Hematopoietic multipotent progenitor cell treated with erythropoietin and hydrocortisone succinate and interleukin-3 and kit ligand, for 6 days (in vitro differentiated cells): ENCODE measurements around the gene AGMO.
"Not testable (repeated sequence)": the region's sequence is repeated elsewhere in the genome, so short reads cannot be mapped to it uniquely, and the experiment has no call there.

ENCODE experiments used
- DNase-seq: peaks from one replicate; pipeline ENCODE4 v3.0.0-alpha.2; 2015

AGMO gene

DNA sequence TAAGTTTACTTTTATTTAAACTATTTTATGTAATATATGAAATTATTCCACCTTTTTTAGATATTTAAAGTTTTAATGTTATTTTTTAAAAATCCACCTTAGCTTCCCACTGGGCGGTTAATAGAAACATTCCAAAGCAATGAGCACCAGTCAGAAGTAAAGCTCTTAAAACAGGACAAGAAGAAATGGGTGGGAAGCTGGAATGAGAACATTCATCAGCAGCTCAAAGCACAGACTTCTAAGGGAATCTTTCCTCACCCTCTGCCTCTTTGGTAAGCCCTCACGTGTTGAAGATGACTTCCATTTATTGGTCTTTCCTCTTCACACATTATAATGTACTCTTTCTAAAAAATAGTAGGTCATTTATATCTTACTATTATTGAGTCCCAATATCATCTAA is 3.1 kb downstream of the AGMO start:
- DNase-seq: no peak

DNA sequence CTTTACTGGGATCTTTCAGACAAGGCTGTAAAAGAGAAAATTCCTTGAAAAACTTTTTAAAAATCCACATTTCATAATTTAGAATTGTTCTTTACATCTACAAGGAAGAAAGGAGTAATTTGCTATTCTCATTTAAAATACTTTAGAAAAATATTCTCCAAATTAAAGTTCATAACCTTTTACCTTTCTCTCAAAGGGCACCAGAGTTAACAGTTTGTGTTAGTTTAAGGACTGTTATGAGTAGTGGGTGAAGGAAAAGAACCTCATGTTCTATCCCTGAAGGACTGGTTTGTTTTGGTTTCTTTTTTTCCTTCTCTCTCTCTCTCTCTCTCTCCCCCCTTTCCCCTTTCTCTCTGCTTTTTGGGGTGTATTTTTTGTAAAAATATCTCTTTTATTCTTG is 4.1 kb downstream of the AGMO start:
- no peak for DNase-seq

DNA sequence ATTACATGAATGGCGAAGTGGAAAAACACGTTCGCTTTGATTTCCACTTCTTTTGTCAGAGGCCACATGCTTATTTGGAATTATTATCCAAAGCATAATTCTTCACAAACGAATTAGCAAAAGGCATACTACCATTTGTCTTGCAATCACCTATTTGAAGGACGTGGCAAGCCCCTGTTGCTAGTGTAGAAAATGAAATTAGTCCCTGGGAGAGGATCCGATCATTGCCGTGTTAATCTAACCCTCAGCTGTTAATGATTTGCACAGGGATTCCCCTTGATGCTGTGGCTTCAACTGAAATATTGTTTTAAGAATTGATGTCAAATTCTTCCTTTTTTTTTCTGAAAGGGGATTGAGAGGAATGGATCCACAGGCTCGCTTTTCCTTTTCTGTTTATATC is 4.6 kb downstream of the AGMO start:
- DNase-seq: no peak

DNA sequence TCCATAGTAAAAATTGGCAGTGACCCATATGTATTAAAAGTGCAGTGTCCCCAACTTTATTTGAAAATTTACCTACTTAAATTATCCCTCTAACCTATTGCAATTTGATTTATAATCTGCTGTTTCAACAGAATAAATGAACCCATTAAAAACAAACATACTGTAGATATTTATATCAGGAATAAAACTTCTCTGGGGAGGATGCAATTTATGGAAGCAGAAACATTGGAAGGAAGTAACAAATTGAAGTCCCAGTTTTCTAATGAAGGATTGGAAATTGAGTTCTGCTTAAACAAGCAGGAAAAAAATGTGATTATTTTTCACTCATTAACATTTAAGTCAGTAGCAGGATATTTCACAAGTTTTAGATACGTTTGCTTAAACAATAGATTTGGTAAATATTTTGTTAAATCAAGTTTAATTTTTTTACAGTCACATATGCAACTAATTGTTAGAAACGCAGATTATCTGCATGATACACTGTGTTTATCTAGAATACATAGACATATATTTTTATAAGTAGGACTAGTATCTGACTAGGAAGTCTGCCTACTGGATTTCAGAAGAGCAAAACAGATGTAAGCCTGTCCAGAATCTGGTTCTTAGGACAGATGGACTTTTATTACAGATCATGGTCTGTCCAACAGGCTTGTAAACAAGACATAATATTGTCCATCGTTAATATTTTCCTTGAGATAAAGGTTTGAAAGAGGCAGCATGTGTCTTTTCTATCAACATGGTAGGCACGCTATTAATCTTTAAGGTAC is 5.3 kb downstream of the AGMO start:
- DNase-seq: no peak

DNA sequence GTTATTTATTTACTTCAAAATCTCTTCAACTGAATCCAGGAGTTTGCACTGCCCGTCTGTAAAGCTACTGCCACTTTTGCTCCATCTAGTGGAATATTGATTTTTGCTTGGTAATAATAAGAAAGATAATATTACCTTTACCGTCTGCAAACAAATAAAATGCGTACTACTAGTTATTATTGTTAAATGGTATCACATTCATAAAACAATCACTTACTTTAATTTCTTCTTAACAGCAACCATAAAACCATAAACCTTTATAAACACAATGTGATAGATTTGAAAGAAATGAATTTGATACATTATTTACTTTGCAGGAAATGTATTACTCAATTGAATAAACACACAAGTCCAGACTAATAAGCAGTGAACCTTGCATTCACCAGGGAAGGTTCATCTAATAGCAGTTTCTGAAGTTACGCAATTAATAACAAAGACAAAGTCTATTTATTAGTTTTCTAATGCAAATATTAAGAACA is 6.4 kb downstream of the AGMO start:
- DNase-seq: peak; percentile 3

DNA sequence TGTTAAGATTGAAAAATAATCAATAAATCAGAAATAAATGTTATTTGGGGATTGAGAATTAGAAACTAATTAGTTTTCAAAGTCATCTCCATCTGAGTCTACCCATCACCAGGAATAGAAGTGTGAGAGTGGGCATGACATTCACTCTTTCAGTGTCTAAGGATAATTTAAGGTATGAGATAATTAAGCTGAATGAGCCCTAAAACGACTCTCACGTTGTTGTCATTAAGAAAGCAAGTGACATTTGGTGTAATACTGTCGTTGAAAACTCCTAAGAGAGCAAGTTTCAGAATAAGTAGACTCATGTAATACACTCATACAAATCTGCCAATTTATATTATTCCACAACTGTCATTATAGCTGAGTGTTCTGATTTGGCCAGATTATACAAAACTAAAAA is 7.1 kb downstream of the AGMO start:
- no peak for DNase-seq

DNA sequence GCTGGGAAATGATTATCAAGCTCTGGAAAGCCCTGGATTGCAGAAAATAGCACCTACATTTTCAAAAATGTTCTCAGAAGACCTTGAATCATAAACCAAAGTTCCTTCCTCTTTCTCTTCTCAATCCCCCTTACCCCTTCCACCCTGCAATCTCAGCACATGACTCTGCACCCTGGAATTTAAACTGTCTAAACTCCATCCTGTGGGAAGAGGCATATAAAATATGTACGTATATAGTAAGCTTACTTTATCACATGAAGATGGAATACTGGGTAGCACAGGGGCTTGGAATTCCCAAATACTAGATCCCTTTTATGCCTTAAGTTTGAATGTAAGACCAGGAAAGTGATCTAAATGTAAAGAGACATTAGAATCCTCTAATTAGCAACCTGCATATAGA is 7.7 kb downstream of the AGMO start:
- DNase-seq: no peak

DNA sequence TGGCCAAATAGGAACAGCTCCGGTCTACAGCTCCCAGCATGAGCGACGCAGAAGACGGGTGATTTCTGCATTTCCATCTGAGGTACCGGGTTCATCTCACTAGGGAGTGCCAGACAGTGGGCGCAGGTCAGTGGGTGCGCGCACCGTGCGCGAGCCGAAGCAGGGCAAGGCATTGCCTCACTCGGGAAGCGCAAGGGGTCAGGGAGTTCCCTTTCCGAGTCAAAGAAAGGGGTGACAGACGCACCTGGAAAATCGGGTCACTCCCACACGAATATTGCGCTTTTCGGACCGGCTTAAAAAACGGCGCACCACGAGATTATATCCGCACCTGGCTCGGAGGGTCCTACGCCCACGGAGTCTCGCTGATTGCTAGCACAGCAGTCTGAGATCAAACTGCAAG is 14.5 kb downstream of the AGMO start:
- not testable (repeated sequence) for DNase-seq

DNA sequence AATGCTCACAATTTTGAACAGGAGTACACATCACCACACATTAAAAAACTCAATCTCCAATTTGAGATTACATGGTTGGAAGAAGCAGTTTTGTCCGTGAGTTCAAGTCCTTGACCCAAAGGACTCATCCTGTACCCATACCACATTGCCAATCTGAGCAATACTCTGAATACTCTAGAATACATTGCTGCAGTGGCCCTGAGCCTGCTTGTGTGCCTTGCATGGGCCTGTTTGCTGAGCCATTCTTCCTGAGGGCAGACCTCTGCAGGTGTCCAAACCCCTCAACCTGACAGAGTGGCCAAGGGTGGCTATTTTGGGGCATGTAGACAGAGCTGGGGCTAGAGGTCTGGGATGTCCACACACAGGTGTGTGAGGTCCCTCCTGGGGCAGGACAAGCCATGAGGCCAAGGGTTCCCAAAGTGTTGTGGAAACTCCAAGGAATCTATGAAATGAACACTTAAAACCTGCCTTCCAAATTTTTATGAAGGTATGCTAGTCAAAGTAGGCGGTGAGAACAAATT is 15.5 kb downstream of the AGMO start:
- DNase-seq: no peak

DNA sequence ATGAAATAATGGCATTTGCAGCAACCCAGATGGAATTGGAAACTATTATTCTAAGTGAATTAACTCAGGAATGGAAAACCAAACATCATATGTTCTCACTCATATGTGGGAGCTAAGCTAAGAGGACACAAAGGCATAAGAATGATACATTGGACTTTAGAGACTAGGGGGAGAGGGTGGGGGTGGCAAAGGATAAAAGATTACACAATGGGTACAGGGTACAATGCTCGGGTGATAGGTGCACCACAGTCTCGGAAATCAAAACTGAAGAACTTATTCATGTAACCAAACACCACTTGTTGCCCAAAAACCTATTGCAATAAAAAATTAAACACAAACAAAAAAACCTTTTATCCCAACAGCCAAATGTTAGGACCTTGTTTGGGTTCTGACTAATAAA is 17.8 kb downstream of the AGMO start:
- DNase-seq: no peak

DNA sequence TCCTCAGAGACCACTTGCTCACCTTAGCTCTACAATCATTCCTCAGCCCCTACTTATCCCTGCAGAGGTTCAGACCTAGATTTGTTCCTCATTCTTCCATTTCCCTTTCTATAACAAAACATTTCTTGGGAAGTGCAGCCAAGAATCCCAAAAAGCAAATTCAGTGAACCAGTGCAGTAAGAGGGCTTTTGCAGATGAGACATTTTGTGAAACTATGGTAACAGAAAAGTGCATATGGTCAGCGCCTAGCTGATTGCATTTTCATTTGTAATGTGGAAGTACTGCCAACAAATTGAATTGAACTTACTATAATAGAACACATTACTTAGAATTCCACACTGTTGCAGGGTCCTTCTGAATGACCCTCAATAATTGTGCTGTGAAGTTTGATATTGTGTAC is 18.6 kb downstream of the AGMO start:
- no peak for DNase-seq

DNA sequence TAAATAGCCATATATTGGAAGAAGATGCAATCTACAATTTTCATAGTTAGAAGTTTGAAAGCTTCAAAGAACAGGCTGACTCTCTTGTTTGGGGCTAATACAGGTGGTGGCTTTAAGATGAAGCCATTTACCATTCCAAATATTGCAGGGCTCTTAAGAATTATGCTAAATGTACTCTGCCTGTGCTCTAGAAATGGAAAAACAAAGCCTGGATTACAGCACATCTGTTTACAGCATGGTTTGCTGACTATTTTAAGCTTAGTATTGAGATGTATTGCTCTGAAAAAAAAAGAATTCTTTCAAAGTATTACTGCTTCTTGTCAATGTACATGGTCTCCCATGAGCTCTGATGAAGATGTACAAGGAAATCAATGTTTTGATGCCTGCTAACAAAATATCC is 34.2 kb downstream of the AGMO start:
- DNase-seq: no peak

DNA sequence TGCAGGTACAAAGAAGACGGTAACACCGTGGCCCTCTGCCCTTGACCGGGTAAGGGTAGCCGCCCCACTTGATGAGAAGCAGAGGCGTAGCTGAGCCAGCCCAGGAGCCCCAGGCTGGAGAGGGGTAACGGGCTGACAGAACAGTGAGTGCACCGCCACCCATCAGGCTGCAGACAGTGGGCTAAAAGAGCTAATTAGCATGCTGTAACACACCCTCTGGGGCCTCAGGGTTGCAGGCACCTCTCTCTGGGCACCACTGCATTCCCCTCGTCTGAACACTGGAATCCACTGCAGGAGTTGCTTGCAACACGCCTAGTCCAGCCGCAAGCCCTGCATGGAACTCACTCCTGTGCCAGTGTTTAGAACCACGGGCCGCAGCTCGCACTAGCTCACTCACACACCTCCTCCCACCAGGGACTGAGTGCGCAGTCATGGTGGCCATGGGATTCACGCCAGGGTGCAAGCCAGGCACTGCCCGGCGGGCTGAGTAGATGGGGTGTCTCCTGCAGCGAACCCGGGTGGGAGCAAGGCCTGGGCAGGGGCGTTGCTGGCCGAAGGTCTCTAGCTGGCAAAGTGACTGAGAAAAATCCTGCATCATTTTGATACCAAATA is 36.1 kb downstream of the AGMO start:
- DNase-seq: no peak

DNA sequence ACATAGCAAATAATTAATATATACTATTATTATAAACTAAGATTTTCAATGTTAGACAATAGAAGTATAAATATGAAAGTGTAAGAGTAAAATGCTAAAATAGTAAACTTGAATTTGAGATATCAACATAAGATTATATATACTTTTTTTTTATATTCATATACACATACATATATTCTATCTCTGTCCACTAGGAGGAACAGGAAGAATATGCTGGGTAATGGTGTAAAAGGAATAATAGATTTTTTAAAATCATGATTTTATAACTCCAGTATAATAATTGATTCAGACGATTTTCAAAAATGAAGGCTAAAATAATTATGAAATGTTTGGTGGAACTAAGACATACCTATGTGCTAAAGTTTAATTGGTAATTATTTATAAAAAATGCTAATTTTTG is 37.7 kb downstream of the AGMO start:
- DNase-seq: no peak

DNA sequence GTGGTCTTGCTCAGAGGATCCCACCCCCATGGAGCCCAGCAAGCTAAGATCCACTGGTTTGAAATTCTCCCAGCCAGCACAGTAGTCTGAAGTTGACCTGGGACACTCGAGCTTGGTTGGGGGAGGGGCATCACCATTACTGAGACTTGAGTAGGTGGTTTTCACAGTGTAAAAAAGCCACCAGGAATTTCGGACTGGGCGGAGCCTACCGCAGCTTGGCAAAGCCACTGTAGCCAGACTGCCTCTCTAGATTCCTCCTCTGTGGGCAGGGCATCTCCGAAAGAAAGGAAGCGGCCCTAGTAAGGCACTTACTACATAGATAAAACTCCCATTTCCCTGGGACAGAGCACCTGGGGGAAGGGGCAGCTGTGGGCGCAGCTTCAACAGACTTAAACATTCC is 44.0 kb downstream of the AGMO start:
- DNase-seq: not testable (repeated sequence)

DNA sequence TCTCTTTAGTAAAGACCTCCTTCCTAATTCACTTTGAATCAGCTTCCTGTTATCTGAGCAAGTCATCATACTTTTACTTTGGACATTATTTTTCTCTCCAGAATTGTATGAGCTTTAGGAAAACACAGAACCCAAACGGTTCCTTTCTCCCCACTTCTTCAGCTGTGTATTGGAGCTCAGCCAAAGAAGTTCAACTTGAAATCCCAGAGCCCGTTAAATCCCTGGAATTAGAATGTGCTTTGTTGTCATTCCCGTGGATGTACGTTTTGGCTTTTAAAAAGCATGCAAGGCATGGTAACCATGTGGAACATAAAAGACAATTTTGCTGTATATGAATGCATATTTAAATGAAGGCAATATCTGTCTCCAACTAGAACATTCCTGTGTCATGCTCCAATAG is 46.6 kb downstream of the AGMO start:
- DNase-seq: no peak

DNA sequence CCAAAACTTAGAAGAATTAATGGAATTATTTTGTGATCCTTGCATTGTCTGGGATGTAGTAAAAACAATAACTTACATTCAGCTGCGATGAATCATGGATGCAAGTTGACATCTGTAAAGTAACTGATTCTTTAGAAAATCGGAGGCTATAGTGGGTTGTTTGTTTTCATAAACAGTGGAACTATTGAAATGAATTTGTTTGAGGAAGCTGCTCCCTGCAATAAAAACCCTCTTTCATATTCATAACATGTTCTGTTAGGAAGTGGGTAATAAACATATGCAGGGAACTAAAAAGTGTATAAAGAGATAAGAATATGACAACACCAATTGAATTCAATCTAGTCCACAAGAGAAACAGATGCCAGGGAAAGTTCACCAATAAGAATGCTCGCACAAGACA is 53.6 kb downstream of the AGMO start:
- DNase-seq: no peak

DNA sequence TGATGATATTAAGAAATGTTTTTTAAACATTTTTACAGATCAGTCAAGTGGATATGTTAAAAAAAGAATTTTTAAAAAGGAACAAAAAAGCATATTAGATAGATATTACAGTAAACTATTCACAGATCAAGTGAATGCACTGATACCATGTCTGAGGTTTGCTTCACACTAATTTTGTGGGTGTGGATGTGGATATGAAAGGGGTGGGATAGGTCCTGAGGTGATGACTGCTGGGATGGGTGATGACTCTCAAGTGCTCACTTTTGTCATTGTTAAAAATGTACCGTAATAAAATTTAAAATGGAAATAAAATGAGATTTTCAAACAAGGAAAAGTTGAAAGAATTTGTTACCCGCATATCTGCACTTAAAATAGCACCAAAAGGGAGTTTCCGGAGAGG is 54.1 kb downstream of the AGMO start:
- DNase-seq: no peak

DNA sequence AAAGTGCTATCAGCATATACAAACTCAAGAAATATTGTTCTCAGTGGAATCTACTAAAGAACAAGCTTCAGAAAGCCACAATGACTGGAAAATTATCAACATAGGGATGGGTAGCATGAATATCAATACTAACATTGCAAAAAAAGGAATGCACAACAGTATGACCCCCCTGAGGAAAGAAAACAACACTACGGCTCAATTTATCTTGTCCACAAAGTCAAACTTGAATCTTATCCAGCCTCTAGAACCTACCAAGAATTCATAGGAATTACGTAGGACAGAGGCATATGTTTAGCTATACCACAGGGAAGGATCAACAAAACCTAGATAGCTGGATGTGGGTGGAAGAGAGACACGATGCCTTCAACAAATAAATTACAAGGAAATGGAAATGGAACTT is 54.6 kb downstream of the AGMO start:
- DNase-seq: no peak

DNA sequence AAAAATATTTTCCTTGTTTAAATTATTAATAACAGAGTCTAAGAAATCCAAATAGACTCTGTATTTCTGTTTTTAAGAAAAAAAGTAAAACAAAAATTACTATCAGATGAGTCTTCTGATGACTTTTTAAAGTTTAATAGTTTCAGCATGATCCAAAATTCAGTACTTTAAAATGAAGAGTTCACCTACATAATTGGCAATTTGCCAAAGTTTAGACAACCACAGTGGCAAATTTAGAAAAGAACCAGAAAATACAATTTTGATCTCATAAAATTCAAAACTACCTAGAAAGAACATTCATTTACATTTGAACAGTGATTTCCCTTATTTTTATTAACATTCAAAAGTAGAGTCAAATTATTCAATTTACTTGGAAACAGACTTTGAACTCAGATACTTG is 56.1 kb downstream of the AGMO start:
- peak; percentile 5 for DNase-seq

DNA sequence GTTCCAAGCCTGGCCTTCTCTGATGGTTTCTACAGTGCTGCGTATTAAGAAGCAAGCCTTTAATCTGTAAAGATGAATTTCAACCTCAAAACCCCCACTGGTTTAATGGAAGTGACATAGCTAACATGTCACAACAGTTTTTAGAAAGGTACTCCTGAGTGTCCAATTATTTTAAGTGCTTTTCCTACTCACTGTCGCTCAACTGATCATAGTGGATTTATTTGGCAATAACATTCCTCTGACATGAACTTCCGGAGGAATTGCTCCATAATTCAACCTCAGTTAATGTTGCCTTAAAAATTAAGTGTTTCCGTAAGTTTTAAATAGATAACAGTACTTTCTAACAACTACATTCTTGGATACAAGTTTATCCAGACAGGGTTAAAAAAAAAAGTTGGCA is 57.5 kb downstream of the AGMO start:
- no peak for DNase-seq

DNA sequence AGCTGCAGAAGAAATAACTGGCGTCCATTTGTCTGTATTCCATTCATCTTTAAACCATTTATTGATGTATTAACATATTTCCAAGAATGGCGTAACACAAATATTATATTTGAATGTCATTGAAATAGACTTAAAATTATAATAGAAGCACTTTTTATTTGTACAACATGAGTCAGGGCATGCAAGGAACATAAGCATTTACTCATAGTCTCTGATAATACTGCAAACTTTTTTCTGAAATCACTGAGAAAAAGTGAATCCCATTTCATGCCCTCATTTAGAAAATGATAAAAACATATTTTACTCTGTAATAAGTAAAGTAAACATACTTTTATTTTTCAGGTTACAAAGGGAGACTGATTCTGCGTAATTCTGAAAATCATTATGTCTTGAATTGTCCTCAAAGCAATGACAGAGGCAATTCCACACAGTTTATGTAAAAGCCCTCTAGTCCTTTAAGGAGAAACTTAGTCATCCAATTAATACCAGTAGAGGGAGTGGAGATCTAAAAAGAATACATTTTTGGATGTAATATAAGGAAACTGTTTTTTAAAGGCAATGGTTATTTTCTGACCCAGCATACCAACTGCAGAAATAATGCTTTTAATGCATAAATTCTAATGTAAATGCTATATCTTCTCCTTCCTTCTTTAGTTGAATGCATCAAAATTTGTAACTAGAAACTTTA is 58.1 kb downstream of the AGMO start:
- no peak for DNase-seq

DNA sequence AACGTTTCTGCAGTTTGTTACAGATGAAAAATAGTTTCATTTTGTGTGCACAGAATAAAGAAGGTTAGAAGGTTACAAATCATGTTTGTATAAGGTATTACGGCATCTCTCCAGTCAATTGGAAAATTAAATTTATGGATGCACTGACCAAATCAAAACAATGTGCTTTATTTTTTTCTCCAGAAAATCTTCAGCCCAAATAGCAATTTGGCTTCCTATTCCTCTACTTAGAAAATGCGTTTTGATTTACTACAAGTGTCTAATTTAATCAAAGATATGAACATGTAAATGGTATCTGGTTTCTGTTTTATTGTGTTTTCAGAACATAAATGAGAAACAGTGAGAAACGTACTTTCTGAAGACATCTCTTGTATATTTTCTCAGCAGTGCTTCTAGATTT is 63.4 kb downstream of the AGMO start:
- no peak for DNase-seq

DNA sequence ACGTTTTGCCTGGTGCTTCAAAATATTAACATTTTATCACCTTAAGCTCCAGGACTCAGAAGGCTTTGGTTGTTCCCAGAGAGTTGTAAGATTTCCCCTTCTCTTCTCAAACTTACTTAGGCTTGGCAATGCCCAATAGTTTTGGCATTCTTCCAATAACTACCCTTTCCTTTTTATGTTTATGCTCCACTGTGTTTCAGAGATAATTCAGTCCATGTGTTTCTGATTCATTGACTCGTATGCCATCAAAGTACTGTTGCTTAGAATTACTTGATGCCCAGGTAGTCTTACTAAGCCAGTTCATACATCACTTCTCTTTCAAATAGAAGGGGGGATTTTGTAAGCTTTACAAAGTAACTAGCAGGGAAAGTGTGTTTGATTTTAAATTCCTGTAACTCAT is 66.6 kb downstream of the AGMO start:
- no peak for DNase-seq
